Right atrium auricular region (tissue), 2 donors: ENCODE measurements around the gene CHRM2. TPM values are rescaled to one million over a fixed set of nuclear protein-coding genes. Genes with fewer than 3 reads are reported as not detected.
A peak's percentile ranks its signal among the peaks of the same experiment; 100 is the strongest.

Experiments
- DNase-seq: peaks from one replicate; pipeline ENCODE4 v3.0.0-alpha.2; 2019; ENCODE audit warnings: low spot score
- H3K27ac ChIP-seq, 2 donors: fragments of 200-600 bp; sonication (generic); 1 replicate in 1 of 2; 2 replicates in 1 of 2; pipeline ENCODE4 v1.5.1; 2016 to 2019
- H3K27me3 ChIP-seq, 2 donors: fragments of 200-600 bp; sonication (generic); one replicate each; pipeline versions ENCODE4 v1.5.1 to v1.6.0; 2017 to 2019
- H3K36me3 ChIP-seq: fragments of 200-600 bp; sonication (generic); one replicate; pipeline ENCODE4 v1.5.1; 2016
- H3K4me1 ChIP-seq, 2 donors: fragments of 200-600 bp; sonication (generic); one replicate each; pipeline versions ENCODE4 v1.5.1 to v1.6.0; 2017 to 2019
- H3K4me3 ChIP-seq, 2 donors: fragments of 200-600 bp; sonication (generic); 1 replicate in 1 of 2; 2 replicates in 1 of 2; pipeline ENCODE4 v1.5.1; 2017 to 2019; ENCODE audit warnings: mild to moderate bottlenecking in 1 of 2, moderate library complexity in 1 of 2
- H3K9me3 ChIP-seq, 2 donors: fragments of 200-600 bp; sonication (generic); one replicate each; pipeline ENCODE4 v1.5.1; 2019
- CTCF ChIP-seq, 2 donors: fragments of 200-600 bp; sonication (generic); IDR thresholded peaks; one replicate each; pipeline ENCODE4 v1.5.1; 2019; ENCODE audit warnings: antibody characterized with exemption in 2 of 2
- total RNA-seq, 2 donors: library from RNA; depleted of rRNA; stranded (reverse); fragments of >200 nt; gene quantifications; one replicate each; pipeline ENCODE4 v1.1.0, GENCODE V29; 2016

Gene CHRM2
- total RNA-seq, 2 donors from 2014 or later, result 55.3 to 123 TPM

- Histone ChIP-seq H3K36me3 (no peaks in the 10 kb centered on the region), H3K4me3 (peak overlapping the region; percentile 62 to 64), H3K4me1 (peaks cover 0 to 16% of the 10 kb centered on the region in 2 donors), H3K27me3 (no peaks in the 10 kb centered on the region), H3K27ac (peak overlapping the region; percentile 80 to 93), H3K9me3 (no peaks in the 10 kb centered on the region)
- no peak for DNase-seq
- TF ChIP-seq CTCF (IDR thresholded peaks at IDR 0.05), result no peak
Observed at GRCh38 chr7:136870866-136871487, 2.5 kb downstream of the CHRM2 start.

- no peak for DNase-seq
- Histone ChIP-seq H3K4me1 (peaks cover 0 to 31% of the 10 kb centered on the region in 2 donors), H3K27ac (peak overlapping the region in 1 of 2 donors; percentile 93), H3K9me3 (no peaks in the 10 kb centered on the region), H3K4me3 (no peak overlapping the region), H3K36me3 (no peaks in the 10 kb centered on the region), H3K27me3 (no peaks in the 10 kb centered on the region)
- TF ChIP-seq CTCF (IDR thresholded peaks at IDR 0.05), result peak in 1 of 2 donors; percentile 43
Observed at GRCh38 chr7:136874393-136875032, 6.1 kb downstream of the CHRM2 start.

- Histone ChIP-seq H3K4me3 (no peak overlapping the region), H3K27me3 (no peaks in the 10 kb centered on the region), H3K4me1 (peaks cover 0 to 22% of the 10 kb centered on the region in 2 donors), H3K36me3 (no peaks in the 10 kb centered on the region), H3K27ac (peak overlapping the region; percentile 28 to 86), H3K9me3 (no peaks in the 10 kb centered on the region)
- DNase-seq, result no peak
- TF ChIP-seq CTCF (IDR thresholded peaks at IDR 0.05), result no peak
Observed at GRCh38 chr7:136877509-136877908, 9.1 kb downstream of the CHRM2 start.

- Histone ChIP-seq H3K4me3 (no peak overlapping the region), H3K36me3 (no peaks in the 10 kb centered on the region), H3K27ac (peak overlapping the region; percentile 28 to 86), H3K9me3 (no peaks in the 10 kb centered on the region), H3K27me3 (no peaks in the 10 kb centered on the region), H3K4me1 (peaks cover 0 to 26% of the 10 kb centered on the region in 2 donors)
- no peak for DNase-seq
- no peak for TF ChIP-seq CTCF (IDR thresholded peaks at IDR 0.05)
Observed at GRCh38 chr7:136877990-136878389, 9.5 kb downstream of the CHRM2 start.

GRCh38 chr7:136878878-136879277, 10.4 kb downstream of the CHRM2 start:
- no peak overlapping the region for H3K4me3 ChIP-seq
- peak overlapping the region in 1 of 2 donors; percentile 86 for H3K27ac ChIP-seq
- no peaks in the 10 kb centered on the region for H3K9me3 ChIP-seq
- DNase-seq, result no peak
- peaks cover 0 to 28% of the 10 kb centered on the region in 2 donors for H3K4me1 ChIP-seq
- H3K36me3 ChIP-seq, result no peaks in the 10 kb centered on the region
- no peak for TF ChIP-seq CTCF (IDR thresholded peaks at IDR 0.05)
- H3K27me3 ChIP-seq, result no peaks in the 10 kb centered on the region
